ENCODE results near the gene INHBB.

GRCh38 chr2:120353591-120353898 lies 7.6 kb downstream of the INHBB start:
- TF ChIP-seq ZNF3 (CRISPR knock-in tag; IDR thresholded peaks at IDR 0.05), result no peak
- no peak for TF ChIP-seq HDAC6 (IDR thresholded peaks at IDR 0.05; ENCODE audit: low read depth, low read length)
- no peak for TF ChIP-seq POLR2A (conservative IDR thresholded peaks at IDR 0.05)
- TF ChIP-seq ZNF668 (CRISPR knock-in tag; IDR thresholded peaks at IDR 0.05), result no peak
- no peak for TF ChIP-seq MAFK (IDR thresholded peaks at IDR 0.05; ENCODE audit: low read length)
- no peak for TF ChIP-seq CBX1 (IDR thresholded peaks at IDR 0.05; ENCODE audit: low read depth)
- no peak for TF ChIP-seq TGIF2 (CRISPR knock-in tag; IDR thresholded peaks at IDR 0.05)
- TF ChIP-seq FOXM1 (IDR thresholded peaks at IDR 0.05; ENCODE audit: low read depth), result no peak
- TF ChIP-seq FOXM1 (CRISPR knock-in tag; IDR thresholded peaks at IDR 0.05; ENCODE audit: low read depth), result no peak
- no peak for TF ChIP-seq TCF15 (CRISPR knock-in tag; IDR thresholded peaks at IDR 0.05)
- no peak for TF ChIP-seq CTCF (IDR thresholded peaks at IDR 0.05 in 2 of 3, conservative IDR thresholded peaks at IDR 0.05 in 1 of 3; ENCODE audit: insufficient read depth in 2 of 3, low read depth in 1 of 3, low read length in 3 of 3)
- no peak for TF ChIP-seq EP300 (IDR thresholded peaks at IDR 0.05; ENCODE audit: low read length)
- no peak for TF ChIP-seq TCF7L2 (IDR thresholded peaks at IDR 0.05; ENCODE audit: low read depth, low read length)
- TF ChIP-seq SMC3 (conservative IDR thresholded peaks at IDR 0.05; ENCODE audit: insufficient read depth, low read depth, low read length), result no peak

Measured in K562 (cell line).